Upper lobe of left lung (tissue), 6 donors: ENCODE data around the gene NPHS1. TPM values are rescaled to one million over a fixed set of nuclear protein-coding genes. Genes with fewer than 3 reads are reported as not detected.
"Not testable (repeated sequence)": the region's sequence is repeated elsewhere in the genome, so short reads cannot be mapped to it uniquely, and the experiment has no call there.

Experiments used
- ATAC-seq, 2 donors: fragments of 200-7000 bp; cut with Tn5 transposase; one replicate each; pipeline ENCODE4 v1.9.1; 2022; ENCODE audit warnings: mild to moderate bottlenecking in 2 of 2, moderate library complexity in 2 of 2; ENCODE audit not compliant: low FRiP score in 2 of 2
- DNase-seq, 2 donors: peaks; one replicate each; pipeline ENCODE4 v3.0.0-alpha.2; 2019 to 2020
- H3K27ac ChIP-seq, 4 donors: fragments of 200-600 bp; sonication (generic); one replicate each; pipeline ENCODE4 v1.5.1; 2016 to 2019
- H3K27me3 ChIP-seq, 4 donors: fragments of 200-600 bp; sonication (generic); one replicate each; pipeline ENCODE4 v1.5.1; 2017 to 2019
- H3K36me3 ChIP-seq, 4 donors: fragments of 200-600 bp; sonication (generic); one replicate each; pipeline ENCODE4 v1.5.1; 2016 to 2019
- H3K4me1 ChIP-seq, 4 donors: fragments of 200-600 bp; sonication (generic); one replicate each; pipeline ENCODE4 v1.5.1; 2018 to 2019
- H3K4me3 ChIP-seq, 4 donors: fragments of 200-600 bp; sonication (generic); one replicate each; pipeline ENCODE4 v1.5.1; 2017 to 2019; ENCODE audit warnings: mild to moderate bottlenecking in 2 of 4, moderate library complexity in 1 of 4
- H3K9me3 ChIP-seq, 4 donors: fragments of 200-600 bp; sonication (generic); one replicate each; pipeline ENCODE4 v1.5.1; 2018 to 2019
- EP300 ChIP-seq, 4 donors: sonication (generic); formaldehyde crosslinking; IDR thresholded peaks; one replicate each; pipeline ENCODE4 v1.5.1; 2017; ENCODE audit warnings: antibody characterized with exemption in 4 of 4, control low read depth in 2 of 4
- POLR2A ChIP-seq, 4 donors: fragments of 450-650 bp; IDR thresholded peaks; one replicate each; pipeline ENCODE4 v1.5.1; 2016 to 2017; ENCODE audit warnings: antibody characterized with exemption in 4 of 4, mild to moderate bottlenecking in 2 of 4
- POLR2AphosphoS5 ChIP-seq, 2 donors: sonication (generic); formaldehyde crosslinking; IDR thresholded peaks; one replicate each; pipeline ENCODE4 v1.5.1; 2017; ENCODE audit warnings: antibody characterized with exemption in 2 of 2
- WGBS, 2 donors: methylation state at CpG; one replicate each; pipeline ENCODE4 v1.1.5; 2017 to 2018; 5-methylcytosine and 5-hydroxymethylcytosine counted together
- total RNA-seq, 6 donors: library from RNA; depleted of rRNA in 4 of 6; stranded (reverse); fragments of >200 nt in 4 of 6; gene quantifications; one replicate each; pipeline versions ENCODE4 v1.1.0 to v1.2.1, GENCODE V29; 2016 to 2021
- TF ChIP-seq, protein P1 (sequence below), 6 experiments: fragments of 450-650 bp in 4 of 6; fragments of 200-600 bp in 2 of 6; sonication (generic) in 2 of 6; IDR thresholded peaks; one replicate each; pipeline ENCODE4 v1.5.1; 2016 to 2019; ENCODE audit warnings: antibody characterized with exemption in 6 of 6
- donor health status: DM: no; HTN: no; CAD: no; lungs with moderate emphysema.
- donor health status: DM: no; HTN: yes; CAD: no; lungs with severe emphysema.

NPHS1 gene
- total RNA-seq, 6 donors from 2014 or later = not detected

DNA sequence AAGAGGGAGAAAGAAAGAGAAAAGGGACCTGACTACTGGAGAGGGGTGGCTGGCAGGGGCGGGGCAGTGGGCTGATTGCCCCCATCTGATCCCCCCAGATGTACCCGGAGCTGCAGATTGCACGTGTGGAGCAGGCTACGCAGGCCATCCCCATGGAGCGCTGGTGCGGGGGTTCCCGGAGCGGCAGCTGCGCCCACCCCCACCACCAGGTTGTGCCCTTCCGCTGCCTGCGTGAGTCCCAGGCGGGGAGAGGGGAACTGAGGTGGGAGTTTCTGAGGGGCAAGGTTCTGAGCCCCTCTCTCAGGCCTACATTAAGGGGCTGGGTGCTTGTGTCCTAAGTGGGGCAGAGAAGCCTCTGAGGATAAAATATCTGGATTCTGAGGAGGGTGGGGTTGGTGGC lies 18.5 kb upstream of the NPHS1 start:
- TF ChIP-seq, protein P1, sequence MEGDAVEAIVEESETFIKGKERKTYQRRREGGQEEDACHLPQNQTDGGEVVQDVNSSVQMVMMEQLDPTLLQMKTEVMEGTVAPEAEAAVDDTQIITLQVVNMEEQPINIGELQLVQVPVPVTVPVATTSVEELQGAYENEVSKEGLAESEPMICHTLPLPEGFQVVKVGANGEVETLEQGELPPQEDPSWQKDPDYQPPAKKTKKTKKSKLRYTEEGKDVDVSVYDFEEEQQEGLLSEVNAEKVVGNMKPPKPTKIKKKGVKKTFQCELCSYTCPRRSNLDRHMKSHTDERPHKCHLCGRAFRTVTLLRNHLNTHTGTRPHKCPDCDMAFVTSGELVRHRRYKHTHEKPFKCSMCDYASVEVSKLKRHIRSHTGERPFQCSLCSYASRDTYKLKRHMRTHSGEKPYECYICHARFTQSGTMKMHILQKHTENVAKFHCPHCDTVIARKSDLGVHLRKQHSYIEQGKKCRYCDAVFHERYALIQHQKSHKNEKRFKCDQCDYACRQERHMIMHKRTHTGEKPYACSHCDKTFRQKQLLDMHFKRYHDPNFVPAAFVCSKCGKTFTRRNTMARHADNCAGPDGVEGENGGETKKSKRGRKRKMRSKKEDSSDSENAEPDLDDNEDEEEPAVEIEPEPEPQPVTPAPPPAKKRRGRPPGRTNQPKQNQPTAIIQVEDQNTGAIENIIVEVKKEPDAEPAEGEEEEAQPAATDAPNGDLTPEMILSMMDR (IDR thresholded peaks at IDR 0.05) = no peak
- TF ChIP-seq POLR2A (IDR thresholded peaks at IDR 0.05) = no peak
- TF ChIP-seq POLR2AphosphoS5 (IDR thresholded peaks at IDR 0.05) = no peak
- TF ChIP-seq EP300 (IDR thresholded peaks at IDR 0.05) = no peak
- no peak overlapping the region for H3K27ac ChIP-seq
- H3K27me3 ChIP-seq = peaks cover 0 to 30% (median 10%) of the 10 kb centered on the region in 4 donors
- 65 to 76% methylated on average over 12 of the region's 12 CpGs for WGBS, 2 donors
- ATAC-seq (no peak), DNase-seq (no peak)
- H3K36me3 ChIP-seq = no peaks in the 10 kb centered on the region
- H3K4me1 ChIP-seq = peaks cover 16 to 26% (median 22%) of the 10 kb centered on the region in 4 donors
- no peak overlapping the region for H3K4me3 ChIP-seq
- no peaks in the 10 kb centered on the region for H3K9me3 ChIP-seq

DNA sequence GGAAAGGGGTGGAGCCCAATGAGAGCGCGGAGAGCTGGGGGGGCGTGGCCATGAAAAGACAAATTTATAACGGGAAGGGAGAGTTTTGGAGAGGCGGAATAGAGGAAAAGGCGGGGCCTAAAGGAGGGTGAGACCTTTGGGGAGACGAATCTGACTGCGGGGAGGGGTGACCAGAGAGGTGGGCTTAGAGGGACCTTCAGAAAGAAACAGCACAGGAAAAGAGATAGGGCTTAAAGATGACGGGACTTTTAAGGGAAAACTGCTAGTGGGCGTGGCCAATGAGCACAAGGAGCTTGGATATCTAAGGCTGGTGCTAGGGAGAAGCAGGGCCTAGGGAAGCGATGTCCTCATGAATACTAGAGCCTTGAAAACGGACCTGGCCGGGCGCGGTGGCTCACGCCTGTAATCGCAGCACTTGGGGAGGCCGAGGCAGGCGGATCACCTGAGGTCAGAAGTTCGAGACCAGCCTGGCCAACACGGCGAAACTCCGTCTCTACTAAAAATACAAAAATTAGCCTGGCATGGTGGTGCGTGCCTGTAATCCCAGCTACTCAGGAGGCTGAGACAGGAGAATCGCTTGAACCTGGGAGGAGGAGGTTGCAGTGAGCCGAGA lies 17.9 kb upstream of the NPHS1 start:
- not testable (repeated sequence) for H3K9me3 ChIP-seq, ATAC-seq, DNase-seq, H3K27ac ChIP-seq, H3K36me3 ChIP-seq
- WGBS, 2 donors = 42 to 43% methylated on average over 26 of the region's 26 CpGs
- H3K4me1 ChIP-seq = peaks cover 16 to 26% (median 22%) of the 10 kb centered on the region in 4 donors
- peak overlapping the region in 2 of 4 donors; percentile 9 to 21 for H3K4me3 ChIP-seq
- H3K27me3 ChIP-seq = peaks cover 0 to 30% (median 10%) of the 10 kb centered on the region in 4 donors

DNA sequence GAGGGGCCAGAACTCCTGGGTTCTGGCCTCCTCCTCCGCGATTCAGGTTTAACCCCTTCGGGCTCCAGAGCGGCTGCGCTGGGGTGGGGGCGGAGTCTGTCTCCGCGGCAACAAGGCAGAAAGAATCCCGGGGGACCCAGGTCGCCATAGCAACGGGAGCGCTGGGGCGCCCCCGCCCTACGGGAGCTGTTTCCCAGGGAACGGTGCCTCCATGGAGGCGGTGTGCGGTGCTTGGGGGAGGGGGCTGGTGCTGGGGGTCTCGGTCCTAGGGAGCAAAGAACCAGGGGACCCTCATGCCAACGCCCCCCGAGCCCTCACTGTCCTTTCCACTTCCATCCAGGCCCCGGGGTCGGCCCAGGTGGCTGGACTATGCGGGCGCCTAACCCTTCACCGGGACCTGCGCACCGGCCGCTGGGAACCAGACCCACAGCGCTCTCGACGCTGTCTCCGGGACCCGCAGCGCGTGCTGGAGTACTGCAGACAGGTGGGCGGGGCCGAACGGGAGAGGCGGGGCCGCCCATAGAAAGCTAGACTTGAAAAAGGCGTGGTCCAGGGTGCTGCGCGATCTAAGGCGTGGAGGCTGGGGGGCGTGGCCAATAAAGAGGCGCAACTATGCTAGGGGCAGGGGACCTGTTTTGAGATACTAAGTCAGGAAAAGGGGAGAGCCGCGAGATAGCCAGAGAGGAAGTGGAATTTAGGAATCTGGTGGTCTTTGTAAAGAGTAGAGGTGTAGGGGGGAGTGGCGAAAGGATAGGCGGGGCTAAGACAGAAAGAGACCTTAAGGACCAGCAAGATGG lies 17.2 kb upstream of the NPHS1 start:
- Histone ChIP-seq H3K4me3 (peak overlapping the region in 2 of 4 donors; percentile 9 to 21), H3K27me3 (peaks cover 0 to 30% (median 10%) of the 10 kb centered on the region in 4 donors), H3K27ac (no peak overlapping the region), H3K9me3 (no peaks in the 10 kb centered on the region), H3K36me3 (no peaks in the 10 kb centered on the region), H3K4me1 (peaks cover 16 to 26% (median 22%) of the 10 kb centered on the region in 4 donors)
- peak; percentile 42 to 70 for ATAC-seq
- DNase-seq = peak; percentile 74 to 92
- WGBS, 2 donors = 3% methylated on average over 21 to 47 of the region's 51 CpGs
- TF ChIP-seq POLR2AphosphoS5 (IDR thresholded peaks at IDR 0.05) (no peak), POLR2A (IDR thresholded peaks at IDR 0.05) (no peak), EP300 (IDR thresholded peaks at IDR 0.05) (no peak)
- TF ChIP-seq, protein P1 (IDR thresholded peaks at IDR 0.05) = no peak

DNA sequence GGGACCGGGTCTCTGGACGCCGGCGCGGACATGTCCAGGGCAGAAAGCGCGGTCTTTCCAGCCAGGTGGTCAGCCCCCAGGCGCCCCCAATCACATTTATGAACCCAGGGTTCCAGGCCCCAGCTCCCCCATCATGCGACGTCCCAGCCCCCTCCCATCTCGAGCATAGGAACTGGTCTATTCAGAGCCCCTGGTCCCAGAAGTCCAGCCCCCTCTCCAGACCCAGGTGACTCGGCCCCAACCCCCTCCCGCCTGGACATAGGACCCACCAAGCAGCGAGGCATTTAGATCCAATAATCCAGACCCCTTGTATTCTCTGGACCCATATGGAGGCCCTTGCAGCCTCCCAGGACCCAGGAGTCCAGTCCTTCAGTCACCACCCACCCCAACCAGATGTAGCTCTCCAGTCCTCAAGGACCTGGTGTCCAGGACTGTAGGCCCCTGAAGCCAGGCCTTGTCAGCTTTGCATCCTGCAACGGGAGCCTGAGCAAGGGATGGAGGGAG lies 16.6 kb upstream of the NPHS1 start:
- peaks cover 16 to 26% (median 22%) of the 10 kb centered on the region in 4 donors for H3K4me1 ChIP-seq
- H3K27ac ChIP-seq = no peak overlapping the region
- ATAC-seq (no peak), DNase-seq (no peak)
- peak overlapping the region; percentile 14 to 59 (median 54) for H3K4me3 ChIP-seq
- no peaks in the 10 kb centered on the region for H3K9me3 ChIP-seq
- TF ChIP-seq POLR2AphosphoS5 (IDR thresholded peaks at IDR 0.05) = no peak
- no peak for TF ChIP-seq EP300 (IDR thresholded peaks at IDR 0.05)
- no peak for TF ChIP-seq POLR2A (IDR thresholded peaks at IDR 0.05)
- TF ChIP-seq, protein P1 (IDR thresholded peaks at IDR 0.05) = no peak
- WGBS, 2 donors = 2 to 8% methylated on average over 4 to 13 of the region's 15 CpGs
- peaks cover 0 to 30% (median 10%) of the 10 kb centered on the region in 4 donors for H3K27me3 ChIP-seq
- H3K36me3 ChIP-seq = no peaks in the 10 kb centered on the region

DNA sequence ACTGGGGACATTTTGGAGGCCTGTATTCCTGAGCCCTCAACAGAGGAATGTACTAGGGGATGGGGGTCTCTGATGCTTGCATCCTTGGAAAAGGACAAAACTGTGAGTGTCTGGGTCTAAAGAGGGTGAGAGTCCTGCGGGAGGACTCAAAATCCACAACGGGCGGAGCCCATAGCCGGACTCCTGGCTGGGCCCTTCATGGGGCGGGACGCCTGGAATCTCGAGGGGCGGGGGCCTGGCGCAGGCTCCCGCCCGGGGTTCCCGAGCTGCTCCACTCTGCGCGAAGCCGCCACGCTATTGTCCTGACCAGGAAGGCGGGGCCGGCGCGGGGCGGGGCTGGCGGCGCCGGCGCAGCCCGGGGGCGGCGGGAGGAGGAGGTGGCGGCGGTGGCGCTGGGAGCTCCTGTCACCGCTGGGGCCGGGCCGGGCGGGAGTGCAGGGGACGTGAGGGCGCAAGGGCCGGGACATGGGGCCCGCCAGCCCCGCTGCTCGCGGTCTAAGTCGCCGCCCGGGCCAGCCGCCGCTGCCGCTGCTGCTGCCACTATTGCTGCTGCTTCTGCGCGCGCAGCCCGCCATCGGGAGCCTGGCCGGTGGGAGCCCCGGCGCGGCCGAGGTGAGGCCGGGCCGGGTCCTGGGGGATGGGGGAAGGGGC lies 16.0 kb upstream of the NPHS1 start, which contains the start of gene APLP1:
Gene APLP1, plus strand, starts transcription at position 403 of the 651 bp plus-strand sequence. Its CDS starts 63 bp downstream, at position 466.
- 0% methylated on average over 8 to 22 of the region's 60 CpGs for WGBS, 2 donors
- Histone ChIP-seq H3K9me3 (no peaks in the 10 kb centered on the region), H3K4me1 (peaks cover 16 to 26% (median 22%) of the 10 kb centered on the region in 4 donors), H3K27me3 (peaks cover 0 to 30% (median 10%) of the 10 kb centered on the region in 4 donors), H3K27ac (no peak within 1 kb of the TSS), H3K36me3 (no peaks in the 10 kb centered on the region), H3K4me3 (peak within 1 kb of the TSS; percentile 14 to 59 (median 54))
- ATAC-seq = peak; percentile 42 to 91
- DNase-seq = peak; percentile 60 to 95
- TF ChIP-seq POLR2AphosphoS5 (IDR thresholded peaks at IDR 0.05) = no peak
- no peak for TF ChIP-seq EP300 (IDR thresholded peaks at IDR 0.05)
- TF ChIP-seq, protein P1 (IDR thresholded peaks at IDR 0.05) = no peak
- no peak for TF ChIP-seq POLR2A (IDR thresholded peaks at IDR 0.05)
